ENCODE data around the gene ZNF470.

The ZNF470 gene

DNA sequence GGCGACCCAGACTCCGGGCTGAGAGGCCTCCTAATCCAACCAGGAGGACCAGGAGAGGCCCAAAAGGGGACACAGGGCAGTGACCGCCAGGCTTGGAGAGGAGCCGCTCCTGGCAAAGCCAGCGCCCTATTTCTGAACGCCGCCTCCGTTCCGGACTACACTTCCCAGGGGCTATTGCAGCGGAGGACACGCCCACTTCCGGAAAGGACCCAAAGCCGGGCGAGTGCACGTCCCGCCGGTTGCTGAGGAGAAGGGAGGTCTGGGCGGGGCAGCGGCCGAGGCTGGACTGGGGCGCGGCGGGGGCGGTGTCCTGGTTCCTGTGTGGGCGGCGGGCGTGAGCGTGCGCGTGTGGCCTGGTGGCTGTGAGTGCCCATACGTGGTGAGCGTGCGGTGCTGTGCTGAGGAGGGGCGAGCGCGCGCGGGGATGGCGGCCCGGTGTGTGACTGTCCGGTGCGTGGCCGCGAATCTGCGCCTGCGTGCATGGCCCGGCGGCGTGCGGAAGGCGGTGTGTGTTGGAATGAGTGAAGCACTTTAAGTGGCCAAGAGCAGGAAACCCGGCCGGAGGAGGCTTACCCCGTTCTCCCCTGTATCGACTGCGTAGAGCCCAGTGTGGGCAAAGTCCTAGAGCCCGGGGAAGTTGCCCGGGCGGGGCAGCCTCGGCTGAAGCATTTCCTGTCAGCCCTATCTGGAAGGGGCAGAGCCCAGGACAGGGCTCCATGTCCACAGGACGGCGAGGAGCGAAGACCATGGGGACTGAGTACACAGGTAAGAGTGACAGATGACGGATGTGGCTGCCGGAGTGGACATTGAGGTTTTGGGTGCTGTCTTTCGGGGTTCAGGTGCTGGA is at the start of gene ZNF470:
ZNF470 (plus strand) TSS at position 195 of the 847 bp plus-strand sequence. CDS start 2,844 bp downstream, outside the sequence.
- peak; percentile 76 to 87 for DNase-seq (ENCODE audit: low read depth in 2 of 2)

DNA sequence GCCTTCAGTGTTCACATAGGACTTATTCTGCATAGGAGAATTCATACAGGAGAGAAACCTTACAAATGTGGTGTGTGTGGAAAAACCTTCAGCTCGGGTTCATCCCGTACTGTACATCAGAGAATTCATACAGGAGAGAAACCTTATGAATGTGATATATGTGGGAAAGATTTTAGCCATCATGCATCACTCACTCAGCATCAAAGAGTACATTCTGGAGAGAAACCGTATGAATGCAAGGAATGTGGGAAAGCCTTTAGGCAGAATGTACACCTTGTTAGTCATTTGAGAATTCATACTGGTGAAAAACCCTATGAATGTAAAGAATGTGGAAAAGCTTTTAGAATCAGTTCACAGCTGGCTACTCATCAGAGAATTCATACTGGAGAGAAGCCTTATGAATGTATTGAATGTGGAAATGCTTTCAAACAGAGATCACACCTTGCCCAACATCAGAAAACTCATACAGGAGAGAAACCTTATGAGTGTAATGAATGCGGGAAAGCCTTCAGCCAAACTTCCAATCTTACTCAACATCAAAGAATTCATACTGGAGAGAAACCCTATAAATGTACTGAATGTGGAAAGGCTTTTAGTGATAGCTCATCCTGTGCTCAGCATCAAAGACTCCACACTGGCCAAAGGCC is 41.9 kb upstream of the ZNF470 start:
- DNase-seq (ENCODE audit: low read depth in 2 of 2), result no peak

DNA sequence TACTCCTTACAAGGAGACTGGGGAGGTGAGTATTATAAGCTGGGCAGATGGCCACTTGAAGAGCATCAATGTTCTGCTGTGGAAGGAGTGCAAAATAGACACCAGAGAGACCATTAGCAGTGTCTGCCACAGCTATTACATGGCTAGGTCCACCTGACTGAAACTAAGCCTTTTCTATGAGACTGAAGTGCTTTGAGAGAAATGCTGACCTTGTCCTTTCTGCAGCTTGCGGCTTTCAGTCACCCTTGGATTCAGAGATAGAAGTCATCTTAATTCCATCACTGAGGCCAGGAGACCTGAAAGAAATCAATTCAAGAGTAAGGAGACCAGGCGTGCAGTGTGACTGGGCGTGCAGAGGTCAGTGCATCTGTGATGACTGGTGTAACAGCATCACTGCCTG is 29.8 kb upstream of the ZNF470 start:
- no peak for DNase-seq (ENCODE audit: low read depth in 2 of 2)

DNA sequence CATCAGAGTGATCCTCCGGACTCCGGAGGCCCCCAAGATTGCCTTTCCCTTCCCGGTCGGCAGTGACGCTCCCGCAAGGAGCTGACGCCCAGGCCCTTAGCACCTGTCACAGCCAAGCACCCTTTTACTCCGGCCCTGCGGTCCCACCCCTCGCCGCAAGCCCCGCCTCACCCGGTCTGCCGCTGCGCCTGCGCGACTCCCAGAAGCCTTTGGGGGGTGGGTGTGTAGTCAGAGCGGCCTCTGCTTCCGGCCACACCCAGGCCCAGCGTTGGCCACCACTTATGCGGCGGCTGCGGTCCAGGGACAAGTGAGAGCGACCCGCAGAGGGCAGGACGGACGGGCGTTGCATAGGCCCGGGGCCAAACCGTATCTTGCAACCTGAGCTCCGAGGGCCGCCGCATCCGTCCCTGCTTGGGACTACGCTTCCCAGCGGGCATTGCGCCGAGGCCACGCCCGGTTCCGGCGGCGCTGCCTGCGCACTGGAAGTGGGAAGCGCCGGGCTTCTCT is 29.0 kb upstream of the ZNF470 start:
- peak; percentile 81 to 87 for DNase-seq (ENCODE audit: low read depth in 2 of 2)

DNA sequence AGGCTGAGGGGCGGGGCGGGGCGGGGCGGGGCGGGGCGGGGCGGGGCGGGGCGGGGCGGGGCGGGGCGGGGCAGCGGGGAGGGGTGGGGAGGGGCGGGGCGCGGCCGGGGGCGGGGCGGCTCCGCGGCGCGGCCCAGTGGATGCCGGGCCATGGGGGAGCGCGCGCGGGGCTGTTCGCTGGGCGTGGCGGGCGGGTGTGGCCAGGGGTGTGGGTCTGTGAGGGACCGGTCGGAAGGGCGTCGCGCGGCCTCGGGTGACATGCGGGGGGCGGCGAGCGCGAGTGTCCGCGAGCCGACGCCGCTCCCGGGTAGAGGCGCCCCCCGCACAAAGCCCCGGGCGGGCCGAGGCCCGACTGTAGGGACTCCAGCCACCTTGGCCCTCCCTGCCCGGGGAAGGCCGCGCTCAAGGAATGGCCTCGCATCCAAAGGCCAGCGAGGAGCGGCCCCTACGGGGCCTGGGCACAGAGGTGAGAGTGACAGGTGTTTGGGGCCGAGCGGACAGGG is 28.5 kb upstream of the ZNF470 start, which contains the start of gene ZFP28:
ZFP28 (plus strand) TSS at position 188 of the 503 bp plus-strand sequence; CDS start at position 259, 71 bp downstream.
- DNase-seq (ENCODE audit: low read depth in 2 of 2), result peak in 1 of 2 donors; percentile 62

- DNase-seq (ENCODE audit: low read depth in 2 of 2), result no peak
These were observed 23.5 kb upstream of the ZNF470 start for GRCh38 chr19:56543776-56544175.

DNA sequence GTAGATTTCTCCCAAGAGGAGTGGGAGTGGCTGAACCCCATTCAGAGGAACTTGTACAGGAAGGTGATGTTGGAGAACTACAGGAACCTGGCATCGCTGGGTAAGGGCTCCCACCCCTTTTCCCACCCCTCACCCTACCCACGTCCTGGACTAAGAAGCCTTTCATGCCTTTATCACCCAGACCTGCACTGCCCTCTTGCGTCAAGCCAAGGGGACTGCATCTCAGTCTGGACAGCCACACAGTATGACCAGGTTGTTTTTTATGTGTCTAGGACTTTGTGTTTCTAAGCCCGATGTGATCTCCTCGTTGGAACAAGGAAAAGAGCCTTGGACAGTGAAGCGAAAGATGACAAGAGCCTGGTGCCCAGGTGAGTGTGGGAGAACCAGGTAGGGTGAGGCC is 19.7 kb upstream of the ZNF470 start:
- no peak for DNase-seq (ENCODE audit: low read depth in 2 of 2)

GRCh38 chr19:56554272-56554869 is 12.9 kb upstream of the ZNF470 start:
- DNase-seq (ENCODE audit: low read depth in 2 of 2), result no peak

GRCh38 chr19:56562766-56563165 is 4.5 kb upstream of the ZNF470 start:
- no peak for DNase-seq (ENCODE audit: low read depth in 2 of 2)

DNA sequence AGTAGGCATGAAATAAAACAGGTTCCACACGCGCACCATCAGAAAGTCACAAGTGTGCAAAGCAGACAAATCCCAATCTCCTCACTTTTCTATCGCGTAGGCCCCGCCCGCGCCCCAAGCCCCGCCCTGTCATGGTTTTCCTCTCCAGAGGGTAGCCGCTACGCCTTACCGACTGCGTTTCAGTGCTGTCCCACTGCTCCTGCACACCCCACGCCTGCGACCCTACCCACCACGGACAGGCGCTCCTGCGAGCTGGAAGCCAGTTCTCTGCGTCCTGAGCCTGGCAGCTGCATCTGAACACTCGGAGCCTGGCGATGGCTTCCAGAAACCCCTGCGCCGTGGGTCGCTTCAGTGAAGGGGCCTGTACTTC is 379 bp upstream of the ZNF470 start:
- DNase-seq (ENCODE audit: low read depth in 2 of 2), result peak; percentile 7 to 27

DNA sequence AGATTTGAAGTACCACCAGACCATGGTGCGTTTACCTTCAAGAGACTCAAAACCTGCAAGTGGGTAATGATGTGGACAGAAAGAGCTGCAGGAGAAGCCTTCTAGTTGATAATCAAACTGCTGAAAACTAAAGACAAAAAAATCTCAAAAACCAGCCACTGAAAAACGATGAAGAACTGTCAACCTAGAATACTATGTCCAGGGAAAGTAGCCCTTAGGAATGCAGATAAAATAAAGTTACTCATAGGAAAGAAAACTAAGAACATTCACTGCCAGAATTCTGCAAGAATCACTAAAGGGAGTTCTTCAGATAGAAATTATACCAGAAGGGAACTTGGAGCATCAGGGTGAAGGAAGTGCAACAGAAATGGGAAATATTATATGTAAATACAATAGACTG is 5.3 kb downstream of the ZNF470 start:
- no peak for DNase-seq (ENCODE audit: low read depth in 2 of 2)

GRCh38 chr19:56573914-56574313 is 6.6 kb downstream of the ZNF470 start:
- DNase-seq (ENCODE audit: low read depth in 2 of 2), result no peak

DNA sequence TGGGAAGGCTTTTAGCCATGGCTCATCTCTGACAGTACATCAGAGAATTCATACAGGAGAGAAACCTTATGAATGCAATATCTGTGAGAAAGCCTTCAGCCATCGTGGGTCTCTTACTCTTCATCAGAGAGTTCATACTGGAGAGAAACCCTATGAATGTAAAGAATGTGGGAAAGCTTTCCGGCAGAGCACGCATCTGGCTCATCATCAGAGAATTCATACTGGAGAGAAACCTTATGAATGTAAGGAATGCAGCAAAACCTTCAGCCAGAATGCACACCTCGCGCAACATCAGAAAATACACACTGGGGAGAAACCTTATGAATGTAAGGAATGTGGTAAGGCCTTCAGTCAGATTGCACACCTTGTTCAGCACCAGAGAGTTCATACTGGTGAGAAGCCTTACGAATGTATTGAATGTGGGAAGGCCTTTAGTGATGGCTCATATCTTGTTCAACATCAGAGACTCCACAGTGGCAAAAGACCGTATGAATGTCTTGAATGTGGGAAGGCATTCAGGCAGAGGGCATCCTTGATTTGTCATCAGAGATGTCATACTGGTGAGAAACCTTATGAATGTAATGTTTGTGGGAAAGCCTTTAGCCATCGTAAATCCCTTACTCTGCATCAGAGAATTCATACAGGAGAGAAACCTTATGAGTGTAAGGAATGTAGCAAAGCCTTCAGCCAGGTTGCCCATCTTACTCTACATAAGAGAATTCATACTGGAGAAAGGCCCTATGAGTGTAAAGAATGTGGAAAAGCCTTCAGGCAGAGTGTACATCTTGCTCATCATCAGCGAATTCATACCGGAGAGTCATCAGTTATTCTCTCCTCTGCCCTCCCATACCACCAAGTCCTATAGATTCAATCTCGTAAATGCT is 10.7 kb downstream of the ZNF470 start:
- DNase-seq (ENCODE audit: low read depth in 2 of 2), result no peak

GRCh38 chr19:56594446-56594782 is 27.1 kb downstream of the ZNF470 start:
- no peak for DNase-seq (ENCODE audit: low read depth in 2 of 2)

DNA sequence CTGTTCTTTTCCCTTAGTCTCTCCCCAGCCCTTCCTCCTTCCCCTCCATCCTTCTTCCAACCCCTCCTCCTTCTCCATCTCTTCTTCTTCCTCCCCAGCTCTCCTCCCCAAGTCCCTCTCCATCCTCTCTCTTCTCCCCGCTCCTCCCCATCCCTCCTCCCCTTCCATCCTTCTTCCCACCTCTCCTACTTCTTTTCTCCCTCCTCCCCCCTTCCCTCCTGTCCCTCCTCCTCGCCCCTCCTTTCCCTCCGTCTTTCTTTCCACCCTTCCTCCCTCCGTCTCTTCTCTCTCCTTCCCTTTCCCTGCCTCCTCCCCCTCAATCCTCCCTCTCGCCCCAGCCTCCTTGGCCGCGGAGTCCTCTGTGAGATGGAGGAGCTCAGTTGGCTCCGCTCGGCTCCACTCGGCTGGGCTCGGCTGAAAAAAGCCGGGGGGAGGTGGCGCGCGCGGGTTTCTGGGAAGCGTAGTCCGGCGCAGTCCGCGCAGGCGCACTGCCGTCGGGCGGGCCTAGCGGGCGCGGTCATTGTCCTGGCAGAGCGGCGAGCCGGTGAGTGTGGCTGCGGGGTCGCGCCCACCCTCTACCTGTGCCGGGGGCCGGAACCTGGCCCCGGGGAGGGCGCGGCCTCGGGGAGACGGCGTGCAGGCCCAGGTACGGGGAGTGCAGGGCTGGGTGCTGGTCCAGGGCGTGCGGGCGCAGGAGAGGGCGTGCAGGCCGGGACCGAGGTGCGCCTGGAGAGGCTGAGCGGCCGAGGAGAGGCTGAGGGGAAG is 27.7 kb downstream of the ZNF470 start, which contains the start of gene ZNF71:
ZNF71 (plus strand) TSS at position 520 of the 765 bp plus-strand sequence. CDS start 6,257 bp downstream, outside the sequence.
- peak; percentile 78 to 87 for DNase-seq (ENCODE audit: low read depth in 2 of 2)

DNA sequence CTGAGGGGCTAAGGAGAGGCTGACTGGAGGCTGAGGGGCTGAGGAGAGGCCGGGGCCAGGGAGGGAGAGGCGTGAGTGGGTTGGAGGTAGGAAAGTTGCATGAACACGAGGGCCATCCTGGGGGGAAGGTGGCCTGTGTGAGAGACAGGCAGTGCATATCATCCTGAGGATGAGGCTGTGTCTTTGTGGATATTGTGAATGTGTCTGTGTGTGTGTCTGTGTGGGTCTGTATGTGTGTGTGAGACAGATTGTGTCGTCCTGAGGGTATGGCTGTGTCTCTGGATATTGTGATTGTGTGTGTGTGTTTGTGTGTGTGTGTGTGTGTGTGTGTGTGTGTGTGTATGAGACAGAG is 28.3 kb downstream of the ZNF470 start:
- DNase-seq (ENCODE audit: low read depth in 2 of 2), result no peak

- DNase-seq (ENCODE audit: low read depth in 2 of 2), result no peak
These were observed 29.4 kb downstream of the ZNF470 start for GRCh38 chr19:56596676-56597075.

GRCh38 chr19:56597696-56598095 is 30.4 kb downstream of the ZNF470 start:
- DNase-seq (ENCODE audit: low read depth in 2 of 2), result no peak

DNA sequence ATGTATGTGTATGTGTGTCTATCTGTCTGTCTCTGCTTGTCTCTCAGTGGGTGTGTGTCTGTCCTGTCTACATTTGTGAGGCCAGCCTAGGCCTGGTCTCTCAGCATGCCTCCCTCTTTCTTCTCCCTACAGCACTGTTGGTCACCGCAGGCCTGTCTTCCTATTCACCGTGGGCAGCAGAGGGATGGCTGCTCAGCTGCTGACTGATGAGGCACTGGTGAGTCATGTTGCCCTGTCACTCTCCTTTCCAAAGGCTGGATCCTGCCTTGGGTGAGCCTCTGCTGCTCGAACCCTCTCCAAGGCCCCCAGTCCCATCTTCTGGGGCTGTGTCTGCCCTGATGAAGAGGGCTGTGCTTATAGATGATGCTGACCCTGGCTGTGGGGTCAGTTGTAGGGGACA is 34.1 kb downstream of the ZNF470 start:
- DNase-seq (ENCODE audit: low read depth in 2 of 2), result no peak

- no peak for DNase-seq (ENCODE audit: low read depth in 2 of 2)
These were observed 36.6 kb downstream of the ZNF470 start for GRCh38 chr19:56603829-56604228.

Data from stimulated activated CD4-positive, alpha-beta T cell treated with anti-CD3 and anti-CD28 coated beads, Interleukin-15, amount 100 ng/mL, for 48 hours (primary cell).